K562 (cell line): ENCODE data around the gene C1orf198.

ENCODE experiments used
- BHLHE40 ChIP-seq: IDR thresholded peaks from 2 replicates; pipeline ENCODE4 v1.6.1; 2011; ENCODE audit warnings: low read length, improper control_type of control experiment
- POLR2A ChIP-seq: fragments of 450-650 bp; conservative IDR thresholded peaks from 2 replicates; pipeline ENCODE4 v1.6.1; 2016
- SIN3A ChIP-seq, 2 experiments: fragments of 150-350 bp in 1 of 2; IDR thresholded peaks; 2 replicates each; pipeline ENCODE4 v1.6.1; 2011 to 2016; ENCODE audit warnings: borderline replicate concordance in 2 of 2, low read depth in 2 of 2, low read length in 2 of 2, mild to moderate bottlenecking in 2 of 2, moderate library complexity in 2 of 2; ENCODE audit not compliant: control insufficient read depth in 1 of 2
- TEAD2 ChIP-seq: fragments of 450-650 bp; IDR thresholded peaks from 2 replicates; pipeline ENCODE4 v1.6.1; 2016; ENCODE audit warnings: missing genetic modification characterization, control low read depth, missing compliant biosample characterization
- TF ChIP-seq, protein P1 (sequence below), 3 experiments: IDR thresholded peaks in 2 of 3; conservative IDR thresholded peaks in 1 of 3; 2 replicates each; pipeline ENCODE4 v1.5.1; 2011 to 2012; ENCODE audit warnings: low read length in 3 of 3, mild to moderate bottlenecking in 3 of 3, control low read depth in 2 of 3, improper control_type of control experiment in 1 of 3, inconsistent platforms in 1 of 3, low read depth in 1 of 3, mixed read lengths in 1 of 3, moderate library complexity in 1 of 3; ENCODE audit not compliant: insufficient read depth in 2 of 3

- no peak for TF ChIP-seq POLR2A
- TF ChIP-seq, protein P1, sequence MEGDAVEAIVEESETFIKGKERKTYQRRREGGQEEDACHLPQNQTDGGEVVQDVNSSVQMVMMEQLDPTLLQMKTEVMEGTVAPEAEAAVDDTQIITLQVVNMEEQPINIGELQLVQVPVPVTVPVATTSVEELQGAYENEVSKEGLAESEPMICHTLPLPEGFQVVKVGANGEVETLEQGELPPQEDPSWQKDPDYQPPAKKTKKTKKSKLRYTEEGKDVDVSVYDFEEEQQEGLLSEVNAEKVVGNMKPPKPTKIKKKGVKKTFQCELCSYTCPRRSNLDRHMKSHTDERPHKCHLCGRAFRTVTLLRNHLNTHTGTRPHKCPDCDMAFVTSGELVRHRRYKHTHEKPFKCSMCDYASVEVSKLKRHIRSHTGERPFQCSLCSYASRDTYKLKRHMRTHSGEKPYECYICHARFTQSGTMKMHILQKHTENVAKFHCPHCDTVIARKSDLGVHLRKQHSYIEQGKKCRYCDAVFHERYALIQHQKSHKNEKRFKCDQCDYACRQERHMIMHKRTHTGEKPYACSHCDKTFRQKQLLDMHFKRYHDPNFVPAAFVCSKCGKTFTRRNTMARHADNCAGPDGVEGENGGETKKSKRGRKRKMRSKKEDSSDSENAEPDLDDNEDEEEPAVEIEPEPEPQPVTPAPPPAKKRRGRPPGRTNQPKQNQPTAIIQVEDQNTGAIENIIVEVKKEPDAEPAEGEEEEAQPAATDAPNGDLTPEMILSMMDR (IDR thresholded peaks at IDR 0.05 in 2 of 3, conservative IDR thresholded peaks at IDR 0.05 in 1 of 3; ENCODE audit: insufficient read depth in 2 of 3, low read depth in 1 of 3, low read length in 3 of 3): no peak
- no peak for TF ChIP-seq TEAD2 (tag)
- no peak for TF ChIP-seq BHLHE40
- no peak for TF ChIP-seq SIN3A (IDR thresholded peaks at IDR 0.05; ENCODE audit: borderline replicate concordance in 2 of 2, control insufficient read depth in 1 of 2, low read depth in 2 of 2, low read length in 2 of 2)
Observed at GRCh38 chr1:230822092-230822581, 46.2 kb downstream of the C1orf198 start.
